Upper lobe of right lung (tissue), 1 donor: ENCODE measurements around the gene PTPRG. TPM values are rescaled to one million over a fixed set of nuclear protein-coding genes. Genes with fewer than 3 reads are reported as not detected.

Source experiments
- ATAC-seq: fragments of 200-7000 bp; cut with Tn5 transposase; one replicate; pipeline ENCODE4 v1.9.1; 2020; ENCODE audit warnings: mild to moderate bottlenecking, moderate library complexity
- DNase-seq: peaks from one replicate; pipeline ENCODE4 v3.0.0-alpha.2; 2020
- H3K27ac ChIP-seq: fragments of 200-600 bp; one replicate; pipeline ENCODE4 v1.8.0; 2022
- H3K27me3 ChIP-seq: fragments of 200-600 bp; one replicate; pipeline ENCODE4 v1.8.0; 2022; ENCODE audit warnings: mild to moderate bottlenecking
- H3K36me3 ChIP-seq: fragments of 200-600 bp; one replicate; pipeline ENCODE4 v1.8.0; 2022
- H3K4me1 ChIP-seq: fragments of 200-600 bp; one replicate; pipeline ENCODE4 v1.8.0; 2022
- H3K4me3 ChIP-seq: fragments of 200-600 bp; one replicate; pipeline ENCODE4 v1.8.0; 2022; ENCODE audit warnings: mild to moderate bottlenecking
- H3K9me3 ChIP-seq: fragments of 200-600 bp; one replicate; pipeline ENCODE4 v1.8.0; 2022
- CTCF ChIP-seq: fragments of 200-600 bp; IDR thresholded peaks from one replicate; pipeline ENCODE4 v1.8.0; 2022; ENCODE audit warnings: antibody characterized with exemption
- intact Hi-C: fragments of 100-400 bp; cut with DNase I; formaldehyde crosslinking; loops from one replicate; pipeline ENCODE4 v1.11.0; 2022
- total RNA-seq: library from RNA; stranded (reverse); fragmentation: NEBNext Ultra II Directional; extraction: Animal tissue kit (Norgen Biotek cat#: 25700); gene quantifications from one replicate; pipeline ENCODE4 v1.2.1, GENCODE V29; 2021
- donor health status: DM: no; HTN: yes; CAD: no; lungs with severe emphysema.

The PTPRG gene
- total RNA-seq, 1 donor from 2014 or later = 86.7 TPM

GRCh38 chr3:61532739-61533500, 28.5 kb upstream of the PTPRG start:
- no peak for ATAC-seq

GRCh38 chr3:61535826-61536225, 25.5 kb upstream of the PTPRG start:
- Histone ChIP-seq H3K9me3 (no peaks in the 10 kb centered on the region), H3K27ac (no peak overlapping the region), H3K4me1 (no peaks in the 10 kb centered on the region), H3K36me3 (no peaks in the 10 kb centered on the region), H3K4me3 (no peak overlapping the region), H3K27me3 (no peaks in the 10 kb centered on the region)
- ATAC-seq (no peak), DNase-seq (no peak)
- intact Hi-C loops = no loop called here
- no peak for TF ChIP-seq CTCF

More at GRCh38 chr3:61532739-61533500, 28.5 kb upstream of the PTPRG start:
- intact Hi-C loops = no loop called here
- Histone ChIP-seq H3K27me3 (no peaks in the 10 kb centered on the region), H3K4me3 (no peak overlapping the region), H3K36me3 (no peaks in the 10 kb centered on the region), H3K27ac (no peak overlapping the region), H3K4me1 (no peaks in the 10 kb centered on the region), H3K9me3 (no peaks in the 10 kb centered on the region)
- no peak for DNase-seq
- TF ChIP-seq CTCF = no peak

- Histone ChIP-seq H3K9me3 (no peaks in the 10 kb centered on the region), H3K4me3 (no peak overlapping the region), H3K27ac (no peak overlapping the region), H3K4me1 (no peaks in the 10 kb centered on the region), H3K36me3 (no peaks in the 10 kb centered on the region), H3K27me3 (no peaks in the 10 kb centered on the region)
- intact Hi-C loops = no loop called here
- no peak for TF ChIP-seq CTCF
- ATAC-seq = peak; percentile 59
- DNase-seq = no peak
Observed at GRCh38 chr3:61537366-61537765, 24.0 kb upstream of the PTPRG start.

GRCh38 chr3:61538486-61538885, 22.9 kb upstream of the PTPRG start:
- Histone ChIP-seq H3K27me3 (no peaks in the 10 kb centered on the region), H3K4me3 (no peak overlapping the region), H3K36me3 (no peaks in the 10 kb centered on the region), H3K9me3 (no peaks in the 10 kb centered on the region), H3K4me1 (no peaks in the 10 kb centered on the region), H3K27ac (no peak overlapping the region)
- ATAC-seq (no peak), DNase-seq (no peak)
- no peak for TF ChIP-seq CTCF
- intact Hi-C loops = no loop called here

- H3K9me3 ChIP-seq = no peaks in the 10 kb centered on the region
- no peaks in the 10 kb centered on the region for H3K36me3 ChIP-seq
- intact Hi-C loops = no loop called here
- no peaks in the 10 kb centered on the region for H3K27me3 ChIP-seq
- H3K4me1 ChIP-seq = no peaks in the 10 kb centered on the region
- no peak for DNase-seq
- H3K27ac ChIP-seq = no peak overlapping the region
- no peak overlapping the region for H3K4me3 ChIP-seq
- no peak for TF ChIP-seq CTCF
- ATAC-seq = no peak
Observed at GRCh38 chr3:61541694-61542093, 19.7 kb upstream of the PTPRG start.

- TF ChIP-seq CTCF = no peak
- ATAC-seq = no peak
- intact Hi-C loops = no loop called here
Observed at GRCh38 chr3:61545716-61546115, 15.7 kb upstream of the PTPRG start.

More at GRCh38 chr3:61545716-61546115, 15.7 kb upstream of the PTPRG start:
- Histone ChIP-seq H3K4me1 (no peaks in the 10 kb centered on the region), H3K27me3 (no peaks in the 10 kb centered on the region), H3K9me3 (no peaks in the 10 kb centered on the region), H3K27ac (no peak overlapping the region), H3K4me3 (no peak overlapping the region), H3K36me3 (no peaks in the 10 kb centered on the region)
- no peak for DNase-seq
